G401 (cell line): ENCODE data around the gene MBTPS1. TPM values are rescaled to one million over a fixed set of nuclear protein-coding genes. Genes with fewer than 3 reads are reported as not detected.
A peak's percentile ranks its signal among the peaks of the same experiment; 100 is the strongest.
"Not testable (repeated sequence)": the region's sequence is repeated elsewhere in the genome, so short reads cannot be mapped to it uniquely, and the experiment has no call there.

Source experiments
- DNase-seq: peaks from one replicate; pipeline ENCODE4 v3.0.0-alpha.2; 2015; ENCODE audit warnings: low spot score
- in situ Hi-C: cut with HindIII; loops from 2 replicates; pipeline ENCODE4 v1.10.0; 2016; ENCODE audit warnings: low sequenced_read_pairs, mixed read lengths
- total RNA-seq: library from RNA; depleted of rRNA; stranded (reverse); fragments of >200 nt; shearing (Covaris generic); gene quantifications from 2 replicates; pipeline ENCODE4 v1.2.3, GENCODE V29; 2014

MBTPS1 gene
- total RNA-seq, 1 experiment from 2014 or later, result 70.6 TPM

GRCh38 chr16:84138824-84139627 lies 22.3 kb upstream of the MBTPS1 start:
- no peak for DNase-seq
- in situ Hi-C loops, result no loop called here

- in situ Hi-C loops, result no loop called here
- DNase-seq, result no peak
These were observed 21.7 kb upstream of the MBTPS1 start for GRCh38 chr16:84138500-84138823.

DNA sequence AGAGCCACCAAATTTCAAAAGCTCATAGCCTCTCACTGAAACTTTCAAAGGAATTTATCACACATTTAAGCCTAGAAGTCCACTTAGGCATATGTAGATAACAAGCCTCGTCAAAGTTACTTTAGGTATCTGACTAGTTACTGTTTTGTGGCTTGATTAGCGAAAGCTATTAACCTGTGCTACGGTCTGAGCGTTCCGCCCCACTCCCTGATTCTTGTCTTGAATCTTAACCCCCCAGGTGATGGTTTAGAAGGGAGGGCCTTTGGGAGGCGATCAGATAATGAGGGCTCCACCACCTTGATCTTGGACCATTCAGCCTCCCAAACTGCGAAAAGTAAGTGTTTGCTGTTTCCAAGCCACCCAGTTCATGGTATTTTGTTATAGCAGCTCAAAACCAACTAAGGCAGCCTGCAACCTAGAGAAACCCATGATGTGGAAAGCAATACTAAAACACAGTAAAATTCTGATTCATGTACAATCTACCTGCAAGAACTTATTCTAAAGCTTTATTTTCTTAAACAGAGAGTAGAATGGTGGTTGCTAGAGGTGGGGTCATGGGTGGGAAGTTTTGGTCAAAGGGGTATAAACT lies 21.1 kb upstream of the MBTPS1 start:
- in situ Hi-C loops, result no loop called here
- DNase-seq, result no peak

- in situ Hi-C loops, result no loop called here
- no peak for DNase-seq
These were observed 20.5 kb upstream of the MBTPS1 start for GRCh38 chr16:84137287-84137686.

DNA sequence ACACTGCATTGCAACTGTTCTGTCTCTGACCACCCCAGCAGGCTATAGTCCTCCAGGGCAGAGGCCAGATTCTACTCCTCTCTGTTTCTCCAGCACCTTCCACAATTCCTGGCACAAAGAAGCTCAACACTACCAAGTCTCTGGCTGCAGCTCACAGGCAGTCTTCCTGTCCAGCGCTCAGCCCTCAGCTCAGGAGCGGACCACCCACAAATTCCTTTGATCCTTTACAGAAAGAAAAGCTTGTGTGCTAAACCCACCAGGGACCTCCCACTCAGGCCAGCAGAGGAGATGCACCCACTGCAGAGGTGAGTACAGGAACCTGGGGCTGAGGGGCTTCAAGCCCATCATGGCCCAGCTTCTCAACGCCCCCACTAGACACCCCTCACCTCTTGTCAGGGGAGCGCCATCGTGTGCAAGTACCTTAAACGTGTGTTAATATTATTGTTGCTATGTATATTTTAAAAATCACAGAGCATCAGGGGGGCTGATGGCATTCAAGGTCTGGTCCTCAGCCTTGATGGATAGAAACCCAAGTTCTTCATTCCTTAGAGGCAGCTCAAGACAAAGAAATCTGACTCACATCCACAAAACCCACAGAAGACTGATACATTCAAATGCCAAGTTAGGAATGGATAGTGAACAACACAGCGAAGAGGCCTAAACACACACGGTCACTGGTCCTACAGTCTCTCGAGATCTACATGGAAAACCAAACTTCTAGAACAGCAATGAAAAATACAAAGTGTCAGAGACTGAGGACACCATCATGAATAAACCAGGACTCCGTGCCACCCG lies 19.8 kb upstream of the MBTPS1 start:
- DNase-seq, result no peak
- in situ Hi-C loops, result no loop called here

DNA sequence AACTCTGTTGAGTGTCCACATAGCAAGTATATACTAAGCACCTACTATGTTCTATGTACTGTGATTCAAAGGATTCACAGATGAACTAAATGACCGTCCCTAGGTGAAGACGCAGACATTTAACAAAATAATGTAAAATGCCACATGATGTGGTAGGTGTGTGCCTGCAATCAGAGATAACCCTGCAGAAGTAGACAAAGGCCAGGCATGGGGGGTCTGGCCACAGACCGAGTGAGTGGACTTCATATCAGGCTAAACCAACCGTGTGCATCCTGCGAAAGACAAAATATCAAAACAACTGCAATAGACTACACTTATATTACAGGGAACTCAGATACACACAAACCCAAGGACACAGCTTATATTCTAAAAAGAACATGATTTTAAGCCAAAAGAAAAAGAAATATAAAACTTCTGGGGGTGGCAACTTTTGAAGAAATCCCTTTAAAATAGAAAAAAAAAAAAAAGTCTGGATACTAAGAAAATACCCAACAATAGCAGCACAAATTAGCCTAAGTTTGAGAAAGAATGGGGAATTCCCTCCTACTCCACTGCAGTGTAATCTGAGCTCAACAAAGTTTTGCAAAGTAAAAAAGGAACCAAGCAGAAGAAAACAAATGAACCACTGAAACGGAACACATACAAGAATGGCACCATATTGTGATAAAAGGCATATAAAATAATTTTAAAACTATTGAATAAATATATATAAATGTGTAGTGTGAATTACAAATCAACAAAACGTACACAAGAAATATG lies 16.0 kb upstream of the MBTPS1 start:
- no peak for DNase-seq
- in situ Hi-C loops, result no loop called here

DNA sequence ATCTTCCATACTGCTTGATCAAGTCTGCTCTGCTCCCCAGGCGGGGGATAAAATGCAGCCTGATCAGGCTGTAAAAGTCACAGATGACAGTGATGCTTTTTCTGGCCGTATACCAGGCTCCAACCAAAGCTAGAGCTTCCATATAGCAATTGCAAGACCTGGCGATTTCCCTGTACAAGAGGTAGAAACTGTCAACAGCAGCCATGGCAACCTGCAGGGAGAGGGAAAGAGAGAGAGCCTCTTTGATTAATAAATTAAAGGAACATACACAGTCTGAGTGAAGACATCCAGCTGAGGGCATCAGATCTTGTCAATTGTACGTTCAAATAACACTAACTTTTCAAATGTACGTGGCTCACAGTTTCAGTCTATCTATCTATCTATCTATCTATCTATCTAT lies 14.4 kb upstream of the MBTPS1 start:
- DNase-seq, result no peak
- in situ Hi-C loops, result no loop called here

GRCh38 chr16:84124257-84125073 lies 7.7 kb upstream of the MBTPS1 start:
- DNase-seq, result no peak
- in situ Hi-C loops, result no loop called here

- DNase-seq, result no peak
- in situ Hi-C loops, result no loop called here
These were observed 4.3 kb upstream of the MBTPS1 start for GRCh38 chr16:84121007-84121406.

- in situ Hi-C loops, result no loop called here
- no peak for DNase-seq
These were observed 3.3 kb upstream of the MBTPS1 start for GRCh38 chr16:84120023-84120422.

DNA sequence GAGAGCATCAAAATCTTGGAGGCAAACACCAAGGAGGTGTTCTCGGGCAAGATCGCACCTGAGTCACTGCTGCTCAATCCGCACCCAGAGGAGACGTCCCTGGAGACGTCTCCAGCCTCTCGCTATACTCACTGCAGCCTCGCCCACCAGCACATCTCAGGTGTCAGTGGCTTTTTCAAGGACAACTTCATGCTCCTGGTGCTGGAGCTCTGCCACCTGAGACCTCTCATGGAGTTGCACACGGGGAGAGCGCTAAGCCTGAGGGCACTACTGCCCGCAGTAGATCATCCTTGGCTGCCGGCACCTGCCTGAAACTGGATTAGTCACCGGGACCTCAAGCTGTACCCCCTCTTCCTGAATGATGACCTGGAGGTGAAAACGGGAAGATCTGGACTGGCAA lies 2.6 kb upstream of the MBTPS1 start:
- in situ Hi-C loops, result no loop called here

DNA sequence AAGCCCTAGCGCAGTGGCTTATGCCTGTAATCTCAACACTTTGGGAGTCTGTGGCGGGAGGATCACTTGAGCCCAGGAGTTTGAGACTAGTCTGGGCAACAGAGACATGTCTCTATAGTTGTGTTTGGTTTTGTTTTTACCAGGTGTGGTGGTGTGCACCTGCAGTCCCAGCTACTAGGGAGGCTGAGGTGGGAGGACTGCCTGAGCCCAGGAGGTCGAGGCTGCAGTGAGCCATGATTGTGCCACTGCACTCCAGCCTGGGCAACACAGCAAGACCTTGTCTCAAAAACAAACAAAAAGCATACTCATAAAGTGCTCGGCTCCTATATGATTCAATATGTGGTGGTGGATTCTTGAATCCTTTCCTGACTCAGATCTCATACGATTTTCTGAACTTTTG lies 1.6 kb upstream of the MBTPS1 start:
- in situ Hi-C loops, DNase-seq: not testable (repeated sequence)

More for the DNA sequence above, 2.6 kb upstream of the MBTPS1 start:
- no peak for DNase-seq

- in situ Hi-C loops, result no loop called here
- peak; percentile 65 for DNase-seq
These were observed 727 bp upstream of the MBTPS1 start for GRCh38 chr16:84117494-84117843.

GRCh38 chr16:84115919-84116719 lies 623 bp downstream of the MBTPS1 start:
- peak; percentile 63 for DNase-seq
- in situ Hi-C loops, result no loop called here

GRCh38 chr16:84111949-84112348 lies 4.8 kb downstream of the MBTPS1 start:
- in situ Hi-C loops, DNase-seq: not testable (repeated sequence)

DNA sequence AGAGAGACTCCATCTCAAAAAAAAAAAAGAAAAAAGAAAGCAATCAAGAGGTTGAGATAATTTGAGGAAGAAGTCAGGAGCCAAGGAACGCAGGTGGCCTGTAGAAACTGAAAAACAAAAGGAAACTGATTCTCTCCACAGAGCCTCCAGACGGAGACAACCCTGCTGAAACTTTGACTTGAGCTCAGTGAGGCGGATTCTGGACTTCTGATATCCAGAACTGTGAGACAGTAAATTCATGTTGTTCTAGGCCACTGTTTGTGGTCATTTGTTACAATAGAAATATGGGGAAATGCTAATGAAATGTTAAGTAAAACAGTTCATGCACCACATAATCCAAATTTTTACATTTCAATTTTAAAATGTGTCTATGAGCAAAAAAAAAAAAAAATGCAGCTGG lies 5.2 kb downstream of the MBTPS1 start:
- in situ Hi-C loops, result no loop called here

GRCh38 chr16:84110527-84110926 lies 6.2 kb downstream of the MBTPS1 start:
- no peak for DNase-seq
- in situ Hi-C loops, result no loop called here

More for the DNA sequence above, 5.2 kb downstream of the MBTPS1 start:
- DNase-seq, result no peak
